Loucy (cell line): ENCODE data around the gene CD4.

Source experiments
- H2AFZ ChIP-seq: fragments of 200-600 bp; sonication (generic); 2 replicates; pipeline ENCODE4 v1.6.0; 2016; ENCODE audit warnings: antibody characterized with exemption, mild to moderate bottlenecking, low read length, moderate library complexity
- H3F3A ChIP-seq: fragments of 200-600 bp; 2 replicates; pipeline ENCODE4 v1.6.0; 2016; ENCODE audit warnings: antibody characterized with exemption, low read depth, mild to moderate bottlenecking
- H3K27me3 ChIP-seq: fragments of 200-600 bp; sonication (generic); 2 replicates; pipeline ENCODE4 v1.6.1; 2014; ENCODE audit warnings: low read length, mild to moderate bottlenecking; ENCODE audit not compliant: insufficient read depth, poor library complexity, severe bottlenecking
- H3K36me3 ChIP-seq: fragments of 200-600 bp; sonication (generic); 2 replicates; pipeline ENCODE4 v1.6.1; 2016; ENCODE audit warnings: low read length; ENCODE audit not compliant: insufficient read depth
- H3K4me1 ChIP-seq: fragments of 200-600 bp; sonication (generic); 2 replicates; pipeline ENCODE4 v1.5.1; 2014; ENCODE audit warnings: low read length, mild to moderate bottlenecking; ENCODE audit not compliant: insufficient read depth, poor library complexity, severe bottlenecking
- H3K4me2 ChIP-seq: fragments of 200-600 bp; sonication (generic); 2 replicates; pipeline ENCODE4 v1.6.0; 2014; ENCODE audit warnings: antibody characterized with exemption, low read length, low read depth, mild to moderate bottlenecking; ENCODE audit not compliant: poor library complexity, severe bottlenecking
- H3K4me3 ChIP-seq: fragments of 200-600 bp; sonication (generic); 2 replicates; pipeline ENCODE4 v1.5.1; 2014; ENCODE audit warnings: low read length, mild to moderate bottlenecking, mixed read lengths; ENCODE audit not compliant: poor library complexity, severe bottlenecking
- H3K79me2 ChIP-seq: fragments of 200-600 bp; sonication (generic); 2 replicates; pipeline ENCODE4 v1.6.1; 2014; ENCODE audit warnings: low read length; ENCODE audit not compliant: insufficient read depth
- H3K9ac ChIP-seq: fragments of 200-600 bp; sonication (generic); 2 replicates; pipeline ENCODE4 v1.6.0; 2014; ENCODE audit warnings: mild to moderate bottlenecking, low read depth, low read length, moderate library complexity; ENCODE audit not compliant: poor library complexity, severe bottlenecking
- H3K9me2 ChIP-seq: fragments of 200-600 bp; sonication (generic); replicated peaks from 2 replicates; pipeline ENCODE4 v1.6.1; 2016; ENCODE audit warnings: low read depth, low read length, mixed read lengths
- H3K9me3 ChIP-seq: fragments of 200-600 bp; sonication (generic); 2 replicates; pipeline ENCODE4 v1.6.1; 2014; ENCODE audit warnings: mild to moderate bottlenecking, antibody characterized with exemption, low read length, low read depth; ENCODE audit not compliant: insufficient read depth
- H4K20me1 ChIP-seq: fragments of 200-600 bp; sonication (generic); 2 replicates; pipeline ENCODE4 v1.6.0; 2014; ENCODE audit warnings: antibody characterized with exemption, low read length, mild to moderate bottlenecking; ENCODE audit not compliant: insufficient read depth, poor library complexity, severe bottlenecking
- CTCF ChIP-seq: fragments of 200-600 bp; sonication (generic); conservative IDR thresholded peaks from 2 replicates; pipeline ENCODE4 v1.5.1; 2014; ENCODE audit warnings: mild to moderate bottlenecking, antibody characterized with exemption, low read length
- EZH2phosphoT487 ChIP-seq: fragments of 200-600 bp; IDR thresholded peaks from 2 replicates; pipeline ENCODE4 v1.6.1; 2018; ENCODE audit warnings: antibody characterized with exemption, mild to moderate bottlenecking, moderate library complexity, borderline replicate concordance

CD4 gene

GRCh38 chr12:6750506-6750905, 38.8 kb upstream of the CD4 start:
- peaks cover 31% of the 10 kb centered on the region; the same call in 1 of the 2 replicates for H3K36me3 ChIP-seq
- no peaks in the 10 kb centered on the region for H3F3A ChIP-seq
- peaks cover 3% of the 10 kb centered on the region for H3K27me3 ChIP-seq
- H2AFZ ChIP-seq = no peak overlapping the region
- H4K20me1 ChIP-seq = peaks cover 13% of the 10 kb centered on the region
- no peak for TF ChIP-seq CTCF
- no peak for TF ChIP-seq EZH2phosphoT487
- no peak overlapping the region for H3K4me3 ChIP-seq
- H3K79me2 ChIP-seq = peaks cover 30% of the 10 kb centered on the region
- H3K4me1 ChIP-seq = peaks cover 32% of the 10 kb centered on the region
- H3K9ac ChIP-seq = peak overlapping the region; percentile 97
- H3K9me3 ChIP-seq = no peaks in the 10 kb centered on the region
- no peaks in the 10 kb centered on the region for H3K9me2 ChIP-seq
- peak overlapping the region; percentile 98 for H3K4me2 ChIP-seq

GRCh38 chr12:6751767-6752166, 37.6 kb upstream of the CD4 start:
- Histone ChIP-seq H3K4me3 (peak overlapping the region; percentile 87), H3K9me2 (no peaks in the 10 kb centered on the region), H3K79me2 (peaks cover 30% of the 10 kb centered on the region), H3K4me2 (peak overlapping the region; percentile 98), H2AFZ (no peak overlapping the region), H3F3A (no peaks in the 10 kb centered on the region), H3K27me3 (peaks cover 3% of the 10 kb centered on the region), H3K9me3 (no peaks in the 10 kb centered on the region), H3K4me1 (peaks cover 26% of the 10 kb centered on the region), H3K9ac (peak overlapping the region; percentile 97), H3K36me3 (peaks cover 31% of the 10 kb centered on the region; the same call in 1 of the 2 replicates), H4K20me1 (peaks cover 13% of the 10 kb centered on the region)
- no peak for TF ChIP-seq CTCF
- TF ChIP-seq EZH2phosphoT487 = no peak

GRCh38 chr12:6752167-6752920, 37.0 kb upstream of the CD4 start:
- Histone ChIP-seq H3K36me3 (peaks cover 25% of the 10 kb centered on the region; the same call in 1 of the 2 replicates), H3K4me1 (peaks cover 26% of the 10 kb centered on the region), H3K9ac (peak overlapping the region; percentile 97), H3K79me2 (peaks cover 30% of the 10 kb centered on the region), H3K9me3 (no peaks in the 10 kb centered on the region), H4K20me1 (peaks cover 13% of the 10 kb centered on the region), H3F3A (no peaks in the 10 kb centered on the region), H3K9me2 (no peaks in the 10 kb centered on the region), H3K4me3 (peak overlapping the region; percentile 87), H2AFZ (peak overlapping the region; percentile 68), H3K27me3 (peaks cover 3% of the 10 kb centered on the region), H3K4me2 (peak overlapping the region; percentile 98)
- TF ChIP-seq EZH2phosphoT487 (no peak), CTCF (no peak; the same call in 1 of the 2 replicates)
